VCaP (cell line): ENCODE measurements around the gene MTTP.

Experiments used
- H3K27ac ChIP-seq: fragments of 450-650 bp; 2 replicates; pipeline ENCODE4 v1.5.1; 2017
- TF ChIP-seq, protein P1 (sequence below): fragments of 450-650 bp; conservative IDR thresholded peaks from 2 replicates; pipeline ENCODE4 v1.5.1; 2017; ENCODE audit warnings: mild to moderate bottlenecking, moderate library complexity

The MTTP gene

DNA sequence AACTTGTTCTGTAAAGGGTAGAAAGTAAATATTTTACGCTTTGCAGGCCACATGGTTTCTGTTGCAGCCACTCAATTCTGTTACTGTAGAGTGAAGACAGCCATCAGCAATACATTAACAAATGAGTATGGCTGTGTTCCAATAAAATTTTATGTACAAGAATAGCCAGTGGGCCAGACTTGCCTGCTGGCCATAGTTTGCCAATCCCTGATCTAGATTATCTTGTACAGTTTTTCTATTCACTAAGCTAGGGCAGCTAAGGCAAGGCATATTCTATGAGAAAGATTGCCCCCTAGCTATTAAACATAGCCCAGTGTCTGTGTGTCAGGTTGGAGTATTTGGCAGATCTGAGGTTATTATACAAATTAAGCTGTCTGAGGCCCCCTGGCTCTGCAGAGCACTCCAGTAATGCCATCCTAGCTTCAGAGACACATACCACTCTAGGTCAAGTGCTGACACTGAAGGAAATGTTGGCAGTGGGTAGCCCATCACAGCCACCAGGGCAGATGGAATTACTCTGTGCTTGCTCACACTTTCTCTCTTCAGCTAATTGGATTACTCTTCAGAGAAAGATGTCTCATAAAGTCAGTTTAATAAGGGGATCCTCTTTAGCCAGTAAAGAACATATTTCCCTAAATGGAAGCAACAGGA, 40.7 kb downstream of the MTTP start:
- H3K27ac ChIP-seq: no peak overlapping the region
- TF ChIP-seq, protein P1, sequence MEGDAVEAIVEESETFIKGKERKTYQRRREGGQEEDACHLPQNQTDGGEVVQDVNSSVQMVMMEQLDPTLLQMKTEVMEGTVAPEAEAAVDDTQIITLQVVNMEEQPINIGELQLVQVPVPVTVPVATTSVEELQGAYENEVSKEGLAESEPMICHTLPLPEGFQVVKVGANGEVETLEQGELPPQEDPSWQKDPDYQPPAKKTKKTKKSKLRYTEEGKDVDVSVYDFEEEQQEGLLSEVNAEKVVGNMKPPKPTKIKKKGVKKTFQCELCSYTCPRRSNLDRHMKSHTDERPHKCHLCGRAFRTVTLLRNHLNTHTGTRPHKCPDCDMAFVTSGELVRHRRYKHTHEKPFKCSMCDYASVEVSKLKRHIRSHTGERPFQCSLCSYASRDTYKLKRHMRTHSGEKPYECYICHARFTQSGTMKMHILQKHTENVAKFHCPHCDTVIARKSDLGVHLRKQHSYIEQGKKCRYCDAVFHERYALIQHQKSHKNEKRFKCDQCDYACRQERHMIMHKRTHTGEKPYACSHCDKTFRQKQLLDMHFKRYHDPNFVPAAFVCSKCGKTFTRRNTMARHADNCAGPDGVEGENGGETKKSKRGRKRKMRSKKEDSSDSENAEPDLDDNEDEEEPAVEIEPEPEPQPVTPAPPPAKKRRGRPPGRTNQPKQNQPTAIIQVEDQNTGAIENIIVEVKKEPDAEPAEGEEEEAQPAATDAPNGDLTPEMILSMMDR: no peak

GRCh38 chr4:99617374-99617773, 42.8 kb downstream of the MTTP start:
- no peak overlapping the region for H3K27ac ChIP-seq
- TF ChIP-seq, protein P1: no peak

DNA sequence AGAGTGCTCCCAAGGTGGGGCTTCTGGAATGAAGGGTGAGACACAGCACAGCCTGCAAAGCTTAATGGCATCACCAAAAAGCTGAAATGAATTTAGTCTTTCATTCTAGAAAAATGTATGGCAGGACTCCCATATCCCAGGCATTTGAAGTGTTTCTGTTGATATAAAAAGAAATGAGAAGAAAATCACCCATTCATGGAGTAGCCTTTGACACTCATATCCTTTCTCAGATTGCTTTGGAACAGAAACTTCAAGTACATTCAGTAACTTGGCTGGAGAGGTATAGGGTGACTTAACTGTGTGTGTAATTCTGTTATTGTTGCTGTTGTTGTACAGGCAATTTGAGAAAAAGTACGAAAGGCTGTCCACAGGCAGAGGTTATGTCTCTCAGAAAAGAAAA, 47.7 kb downstream of the MTTP start:
- no peak overlapping the region for H3K27ac ChIP-seq
- TF ChIP-seq, protein P1: no peak

GRCh38 chr4:99624141-99624719, 49.6 kb downstream of the MTTP start:
- TF ChIP-seq, protein P1: no peak
- no peak overlapping the region for H3K27ac ChIP-seq

DNA sequence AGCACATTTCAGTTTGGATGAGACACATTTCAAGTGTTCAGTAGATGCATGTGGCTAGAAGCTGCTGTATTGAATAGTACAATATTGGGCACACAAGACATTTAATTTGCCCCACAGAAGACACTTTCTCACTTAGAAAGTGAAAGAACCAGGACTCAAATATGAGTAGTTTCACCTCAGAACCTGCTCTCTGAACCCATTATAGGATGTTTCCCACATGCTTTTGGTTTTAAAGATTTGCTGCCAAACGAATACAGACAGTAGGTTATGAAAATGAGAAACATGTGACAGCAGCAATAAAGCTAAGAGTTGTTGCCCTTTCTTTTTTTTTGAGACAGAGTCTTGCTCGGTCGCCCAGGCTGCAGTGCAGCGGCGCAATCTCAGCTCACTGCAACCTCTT, 50.7 kb downstream of the MTTP start:
- H3K27ac ChIP-seq: no peak overlapping the region
- TF ChIP-seq, protein P1: no peak

DNA sequence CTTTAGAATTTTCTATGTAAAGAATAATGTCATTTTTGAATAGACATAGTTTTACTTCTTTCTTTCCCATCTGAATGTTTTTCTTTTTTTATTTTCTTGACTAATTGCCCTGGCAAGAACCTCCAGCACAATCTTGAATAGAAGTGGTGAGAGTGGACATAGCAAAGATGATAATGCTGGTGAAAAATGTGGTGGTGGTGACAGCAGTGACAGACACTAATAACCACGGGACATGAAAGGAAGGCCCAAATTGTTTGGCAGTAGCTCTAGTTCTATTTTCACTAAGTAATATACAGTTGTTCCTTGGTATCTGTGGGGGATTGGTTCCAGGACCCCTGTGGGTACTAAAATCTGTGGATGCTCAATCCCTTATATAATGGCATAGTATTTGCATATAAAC, 53.4 kb downstream of the MTTP start:
- TF ChIP-seq, protein P1: no peak

DNA sequence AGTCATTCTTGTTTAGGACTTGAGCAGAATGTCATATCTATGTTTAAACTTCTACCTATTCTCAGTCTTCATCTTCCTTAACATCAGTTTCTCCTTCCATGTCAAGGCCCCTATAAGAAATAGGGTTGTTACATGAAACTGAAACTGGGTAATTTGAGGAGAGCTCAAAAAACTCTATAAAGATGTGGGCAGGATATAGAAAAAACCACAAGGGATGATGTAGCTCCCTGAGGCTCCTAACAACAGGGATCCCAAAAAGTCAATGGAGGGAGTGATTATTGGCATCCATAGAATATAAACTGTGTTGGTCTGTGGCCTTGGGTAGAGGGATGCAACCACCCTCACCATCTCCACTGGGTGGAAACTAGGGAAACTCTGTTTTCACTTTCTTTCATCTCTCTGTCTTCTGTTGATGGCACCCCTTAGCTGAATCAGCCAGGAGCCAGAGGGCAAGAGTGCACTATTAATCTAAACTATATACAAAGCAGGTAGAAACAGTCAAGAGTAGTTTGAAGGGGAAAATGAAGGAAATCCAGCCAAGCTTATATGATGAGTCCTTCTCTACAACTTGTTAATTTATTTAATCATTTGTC, 55.4 kb downstream of the MTTP start:
- TF ChIP-seq, protein P1: no peak
- H3K27ac ChIP-seq: no peak overlapping the region

More for the DNA sequence above, 53.4 kb downstream of the MTTP start:
- no peak overlapping the region for H3K27ac ChIP-seq
